A673 (cell line): ENCODE data around the gene AIF1.

Source experiments
- CTCF ChIP-seq: fragments of 300-800, 200-600 bp; sonication (generic); conservative IDR thresholded peaks from 2 replicates; pipeline ENCODE4 v1.5.1; 2017; ENCODE audit warnings: low read depth, mild to moderate bottlenecking, antibody characterized with exemption, low read length, moderate library complexity, mixed read lengths
- EZH2 ChIP-seq: fragments of 200-600 bp; sonication (generic); IDR thresholded peaks from 2 replicates; pipeline ENCODE4 v1.6.1; 2017; ENCODE audit warnings: borderline replicate concordance, low read depth, mild to moderate bottlenecking, mixed read lengths, antibody characterized with exemption, low read length; ENCODE audit not compliant: poor library complexity, severe bottlenecking

GRCh38 chr6:31645325-31645724 lies 30.3 kb downstream of the AIF1 start:
- TF ChIP-seq CTCF (no peak), EZH2 (no peak)
